Measurements from ENCODE around the gene SLFNL1.

GRCh38 chr1:41024953-41025352 is 3.4 kb upstream of the SLFNL1 start:
- TF ChIP-seq, protein P1, sequence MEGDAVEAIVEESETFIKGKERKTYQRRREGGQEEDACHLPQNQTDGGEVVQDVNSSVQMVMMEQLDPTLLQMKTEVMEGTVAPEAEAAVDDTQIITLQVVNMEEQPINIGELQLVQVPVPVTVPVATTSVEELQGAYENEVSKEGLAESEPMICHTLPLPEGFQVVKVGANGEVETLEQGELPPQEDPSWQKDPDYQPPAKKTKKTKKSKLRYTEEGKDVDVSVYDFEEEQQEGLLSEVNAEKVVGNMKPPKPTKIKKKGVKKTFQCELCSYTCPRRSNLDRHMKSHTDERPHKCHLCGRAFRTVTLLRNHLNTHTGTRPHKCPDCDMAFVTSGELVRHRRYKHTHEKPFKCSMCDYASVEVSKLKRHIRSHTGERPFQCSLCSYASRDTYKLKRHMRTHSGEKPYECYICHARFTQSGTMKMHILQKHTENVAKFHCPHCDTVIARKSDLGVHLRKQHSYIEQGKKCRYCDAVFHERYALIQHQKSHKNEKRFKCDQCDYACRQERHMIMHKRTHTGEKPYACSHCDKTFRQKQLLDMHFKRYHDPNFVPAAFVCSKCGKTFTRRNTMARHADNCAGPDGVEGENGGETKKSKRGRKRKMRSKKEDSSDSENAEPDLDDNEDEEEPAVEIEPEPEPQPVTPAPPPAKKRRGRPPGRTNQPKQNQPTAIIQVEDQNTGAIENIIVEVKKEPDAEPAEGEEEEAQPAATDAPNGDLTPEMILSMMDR (IDR thresholded peaks at IDR 0.05; ENCODE audit: low read length): no peak
- no peak for TF ChIP-seq EZH2 (IDR thresholded peaks at IDR 0.05; ENCODE audit: borderline replicate concordance, low read length)
